ENCODE measurements around the gene TLX1.

DNA sequence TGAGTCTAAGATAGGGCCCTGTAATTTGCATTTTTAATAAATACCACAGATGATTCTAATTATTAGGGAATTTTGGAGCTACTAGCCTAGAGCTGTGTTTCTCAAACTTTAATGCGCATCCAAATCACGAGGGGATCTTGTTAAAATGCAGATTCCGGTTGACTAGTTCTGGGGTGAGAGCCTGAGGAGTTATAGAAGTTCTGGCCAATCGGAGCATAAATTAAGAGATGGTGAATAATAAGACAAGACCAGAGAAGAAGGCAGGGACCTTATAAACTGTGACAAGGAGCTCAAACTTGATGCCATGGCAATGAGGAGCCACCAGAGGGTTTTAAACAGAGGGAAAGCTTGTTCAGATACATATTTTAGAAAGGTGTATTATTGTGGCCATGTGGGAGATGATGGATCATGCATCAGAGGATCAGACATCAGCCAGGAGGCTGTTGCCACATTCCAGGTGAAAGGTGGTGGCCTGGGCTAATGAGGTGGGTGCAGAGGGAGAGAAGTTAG is 29.7 kb upstream of the TLX1 start:
- TF ChIP-seq, protein P1, sequence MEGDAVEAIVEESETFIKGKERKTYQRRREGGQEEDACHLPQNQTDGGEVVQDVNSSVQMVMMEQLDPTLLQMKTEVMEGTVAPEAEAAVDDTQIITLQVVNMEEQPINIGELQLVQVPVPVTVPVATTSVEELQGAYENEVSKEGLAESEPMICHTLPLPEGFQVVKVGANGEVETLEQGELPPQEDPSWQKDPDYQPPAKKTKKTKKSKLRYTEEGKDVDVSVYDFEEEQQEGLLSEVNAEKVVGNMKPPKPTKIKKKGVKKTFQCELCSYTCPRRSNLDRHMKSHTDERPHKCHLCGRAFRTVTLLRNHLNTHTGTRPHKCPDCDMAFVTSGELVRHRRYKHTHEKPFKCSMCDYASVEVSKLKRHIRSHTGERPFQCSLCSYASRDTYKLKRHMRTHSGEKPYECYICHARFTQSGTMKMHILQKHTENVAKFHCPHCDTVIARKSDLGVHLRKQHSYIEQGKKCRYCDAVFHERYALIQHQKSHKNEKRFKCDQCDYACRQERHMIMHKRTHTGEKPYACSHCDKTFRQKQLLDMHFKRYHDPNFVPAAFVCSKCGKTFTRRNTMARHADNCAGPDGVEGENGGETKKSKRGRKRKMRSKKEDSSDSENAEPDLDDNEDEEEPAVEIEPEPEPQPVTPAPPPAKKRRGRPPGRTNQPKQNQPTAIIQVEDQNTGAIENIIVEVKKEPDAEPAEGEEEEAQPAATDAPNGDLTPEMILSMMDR (IDR thresholded peaks at IDR 0.05), result no peak
- TF ChIP-seq POLR2A (IDR thresholded peaks at IDR 0.05), result no peak

All from body of pancreas (tissue), 4 donors.